HG03025 (cell line): ENCODE results near the gene MAP3K10.

Source experiments
- ATAC-seq: cut with Tn5 transposase; IDR thresholded peaks from one replicate; pipeline ENCODE4 v1.9.1; 2021; ENCODE audit warnings: mild to moderate bottlenecking, moderate library complexity; ENCODE audit not compliant: unreplicated experiment, low FRiP score

Gene MAP3K10

DNA sequence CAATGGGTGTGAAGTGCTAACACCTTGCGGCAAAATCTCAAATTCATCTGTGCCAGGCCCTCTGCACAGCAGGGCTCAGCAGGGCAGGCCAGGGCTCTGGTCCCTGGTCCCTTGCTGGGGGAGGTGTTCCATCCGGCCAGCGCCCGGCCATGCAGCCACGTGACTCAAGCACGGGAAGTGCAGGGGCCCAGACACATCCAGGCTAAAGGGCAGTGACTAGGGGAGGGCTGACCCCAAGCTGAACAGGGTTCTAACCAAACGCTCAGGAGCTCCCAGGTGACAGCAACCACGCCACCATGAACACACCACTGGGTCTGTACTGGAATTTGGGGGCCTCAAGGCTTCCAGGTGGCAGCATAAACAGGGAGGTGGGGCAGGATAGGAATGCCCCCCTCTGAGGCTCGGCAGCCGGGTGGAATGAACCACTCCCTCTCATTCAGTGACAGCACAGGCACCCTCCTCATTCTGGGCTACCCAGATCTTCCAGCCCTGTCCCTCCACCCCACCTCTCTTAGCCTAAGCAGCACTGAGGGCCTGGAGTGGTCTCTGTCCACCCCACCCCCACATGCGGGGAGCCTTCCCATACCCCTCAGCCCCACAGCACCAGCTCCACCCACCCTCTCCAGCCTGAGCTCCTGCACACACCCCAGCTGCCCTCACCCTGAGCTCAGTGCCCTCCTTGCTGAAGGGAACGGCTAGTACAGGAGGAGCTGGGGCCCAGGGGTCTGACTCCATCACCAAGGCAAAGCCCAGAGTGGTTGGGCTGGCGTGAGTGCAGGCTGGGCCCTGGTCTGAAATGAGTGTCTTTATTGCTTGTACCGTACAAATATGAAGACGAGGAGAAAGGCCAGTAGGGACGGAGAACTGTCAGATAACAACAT, 40.6 kb downstream of the MAP3K10 start:
- no peak for ATAC-seq

DNA sequence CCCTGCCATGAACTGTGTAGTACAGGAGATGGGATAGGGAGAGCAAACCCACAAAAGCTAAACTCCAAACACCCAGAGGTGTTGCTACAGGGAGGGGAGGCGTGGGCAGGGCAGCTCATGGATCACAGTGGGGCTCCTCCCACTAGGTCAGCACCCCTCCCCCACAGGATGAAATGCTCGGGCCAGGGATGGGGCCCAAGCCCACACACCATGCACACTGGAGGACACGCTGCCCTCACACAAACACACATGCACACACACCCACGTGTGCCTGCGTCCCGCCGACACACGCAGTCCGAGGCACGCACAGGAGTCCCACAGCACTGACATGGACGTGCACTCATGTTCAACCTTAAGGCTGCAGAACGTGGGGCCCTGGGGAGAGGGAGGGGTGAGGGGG, 41.3 kb downstream of the MAP3K10 start:
- no peak for ATAC-seq

- no peak for ATAC-seq
Measured at GRCh38 chr19:40232949-40233810, 42.0 kb downstream of the MAP3K10 start.

DNA sequence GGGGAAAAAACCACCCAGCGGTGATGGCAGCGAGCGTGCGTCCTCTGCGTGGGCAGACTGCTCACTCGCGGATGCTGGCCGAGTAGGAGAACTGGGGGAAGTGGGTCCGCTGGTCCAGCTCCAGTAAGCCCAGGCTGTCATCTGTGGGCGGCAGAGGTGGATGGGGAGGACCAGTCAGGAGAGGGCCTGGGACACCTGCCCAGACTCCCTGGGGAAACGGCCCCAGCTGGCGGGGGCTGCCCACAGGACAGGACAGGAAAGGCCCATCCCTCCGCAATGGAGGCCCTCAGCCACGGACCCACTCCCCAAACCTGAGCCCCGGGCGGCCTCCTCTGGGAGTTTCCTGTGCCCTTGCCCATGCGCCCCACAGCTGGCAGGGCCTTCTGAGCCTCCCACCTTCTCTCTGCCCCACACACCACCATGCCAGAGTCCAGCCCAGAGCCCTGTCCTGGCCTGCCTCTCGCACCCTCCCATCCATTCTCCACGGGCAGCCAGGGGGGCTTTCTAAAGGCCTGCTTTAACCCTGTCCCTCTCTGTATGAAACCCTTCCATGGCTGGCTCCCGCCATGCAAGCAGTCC, 42.7 kb downstream of the MAP3K10 start:
- no peak for ATAC-seq

GRCh38 chr19:40234429-40235237, 43.4 kb downstream of the MAP3K10 start:
- no peak for ATAC-seq

DNA sequence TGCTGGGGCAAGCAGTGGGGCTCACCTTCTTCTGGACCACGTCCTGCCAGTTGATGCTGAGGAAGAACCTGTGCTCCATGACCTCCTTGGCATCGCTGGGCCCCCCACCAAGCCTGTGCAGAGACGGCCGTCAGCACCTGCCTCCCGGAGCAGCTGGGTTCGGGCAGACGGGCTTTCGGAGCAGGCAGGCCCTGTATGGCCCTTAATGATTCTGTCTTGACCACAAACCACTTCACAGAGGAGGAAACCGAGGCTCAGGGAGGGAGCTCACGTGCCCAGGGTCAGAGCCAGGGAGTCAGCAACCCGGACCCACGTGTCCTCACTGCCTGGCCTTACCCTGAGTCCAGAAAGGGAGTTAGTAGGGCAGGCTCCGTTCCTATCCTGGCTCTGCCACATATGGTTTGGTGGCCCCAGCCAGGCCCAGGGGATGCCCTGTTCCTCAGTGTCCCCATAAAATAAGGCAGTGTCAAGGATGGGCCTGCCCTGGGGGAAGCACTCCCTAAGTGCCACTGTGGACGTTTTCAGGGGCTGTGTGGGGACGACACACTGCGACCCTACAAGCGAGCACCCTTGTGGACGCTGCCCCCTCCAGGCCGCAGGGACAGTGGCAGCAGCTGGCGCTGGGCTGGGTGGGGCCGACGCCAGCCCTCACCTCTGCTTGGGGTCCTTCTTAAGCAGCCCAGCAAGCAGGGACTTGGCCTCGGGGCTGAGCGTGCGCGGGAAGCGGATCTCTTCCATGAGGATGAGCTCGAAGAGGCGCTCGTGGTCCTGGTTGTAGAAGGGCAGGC, 44.2 kb downstream of the MAP3K10 start:
- no peak for ATAC-seq

GRCh38 chr19:40236026-40236355, 44.8 kb downstream of the MAP3K10 start:
- no peak for ATAC-seq

GRCh38 chr19:40236366-40236765, 45.1 kb downstream of the MAP3K10 start:
- ATAC-seq = no peak

GRCh38 chr19:40237791-40238190, 46.6 kb downstream of the MAP3K10 start:
- ATAC-seq = no peak

DNA sequence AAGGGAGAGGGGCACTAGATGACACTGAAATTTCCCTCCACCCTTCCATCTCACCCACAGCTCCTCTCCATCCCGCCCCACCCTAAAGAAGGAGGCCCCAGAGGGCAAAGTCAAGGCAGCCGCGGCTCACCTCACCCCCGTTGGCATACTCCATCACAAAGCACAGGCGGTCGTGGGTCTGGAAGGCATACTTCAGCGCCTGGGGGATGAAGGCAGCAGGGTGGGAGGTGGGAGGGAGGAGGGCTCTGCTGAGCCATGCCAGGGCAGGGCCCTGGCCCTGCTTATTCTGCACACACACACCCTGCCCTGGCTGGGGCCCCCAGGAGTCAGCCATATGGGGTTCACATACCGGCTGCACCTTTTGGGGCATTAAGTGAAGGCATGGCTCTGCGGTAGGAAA, 47.5 kb downstream of the MAP3K10 start:
- no peak for ATAC-seq

DNA sequence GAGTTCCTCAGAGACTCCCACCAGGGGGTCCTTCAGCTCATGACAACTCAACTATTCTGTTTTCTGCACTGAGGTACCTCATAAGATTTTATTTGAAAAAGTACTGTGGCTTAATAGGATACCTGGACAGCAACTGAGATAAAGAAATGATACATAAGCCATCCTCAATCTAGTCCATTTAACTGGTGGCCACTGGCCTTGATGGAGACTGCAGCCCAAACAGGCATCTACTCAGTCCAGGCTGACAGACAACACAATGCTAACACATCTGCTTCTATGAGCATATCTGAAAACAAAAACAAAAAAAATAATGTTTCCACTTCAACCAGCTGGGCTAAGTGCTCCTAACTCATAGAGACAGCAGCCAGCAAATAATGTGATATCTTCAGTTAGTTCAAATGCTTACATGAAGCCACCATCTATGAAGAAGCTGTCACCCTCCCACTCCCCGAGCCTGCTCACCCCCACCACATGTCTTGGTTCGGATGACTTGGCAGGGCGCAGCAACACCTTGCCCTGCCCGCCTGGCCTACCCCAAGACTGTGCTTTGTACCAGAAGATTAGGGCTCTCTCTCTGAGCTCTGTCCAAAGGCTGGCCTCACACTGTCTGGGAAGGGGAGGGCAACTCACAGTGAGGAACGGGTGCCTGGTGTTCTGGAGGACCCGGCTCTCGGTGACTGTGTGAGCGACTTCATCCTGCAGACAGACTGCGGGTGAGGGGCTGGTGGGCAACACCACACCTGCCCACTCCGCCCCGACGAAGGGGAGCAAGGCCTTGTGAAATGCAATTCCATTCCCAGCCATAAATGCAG, 48.4 kb downstream of the MAP3K10 start:
- ATAC-seq = no peak

GRCh38 chr19:40240332-40240731, 49.1 kb downstream of the MAP3K10 start:
- no peak for ATAC-seq

DNA sequence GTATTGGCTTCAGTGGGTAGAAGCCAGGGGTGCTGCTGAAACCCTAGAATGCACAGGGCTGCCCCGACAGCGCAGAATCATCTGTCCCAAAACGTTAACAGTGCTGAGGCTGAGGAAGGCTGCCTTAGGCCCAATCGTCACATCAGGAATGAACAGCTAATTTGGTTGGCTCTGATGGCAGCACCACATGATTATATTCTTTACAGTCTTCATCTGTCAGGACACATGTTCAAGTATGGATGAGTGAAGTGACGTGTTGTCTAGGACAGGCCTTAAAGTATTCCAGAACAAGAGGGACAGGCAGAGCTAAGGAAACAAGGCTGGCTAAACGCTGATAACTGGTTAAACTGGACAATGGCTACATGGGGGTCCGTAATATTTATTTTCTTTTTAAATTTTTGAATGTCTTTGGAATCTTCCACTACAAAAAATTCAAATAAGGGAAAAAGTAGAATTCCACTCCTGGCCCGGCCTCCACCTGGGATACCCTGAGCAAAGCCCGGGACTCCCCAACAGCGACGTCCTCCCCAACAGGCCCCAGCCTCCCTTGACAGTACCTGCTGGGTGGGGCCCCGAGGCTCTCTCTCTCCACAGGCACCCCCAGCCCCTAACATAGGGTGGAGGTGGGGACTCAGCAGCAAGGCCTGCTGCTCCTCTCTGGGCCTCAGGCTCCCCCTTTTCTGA, 50.0 kb downstream of the MAP3K10 start:
- no peak for ATAC-seq

DNA sequence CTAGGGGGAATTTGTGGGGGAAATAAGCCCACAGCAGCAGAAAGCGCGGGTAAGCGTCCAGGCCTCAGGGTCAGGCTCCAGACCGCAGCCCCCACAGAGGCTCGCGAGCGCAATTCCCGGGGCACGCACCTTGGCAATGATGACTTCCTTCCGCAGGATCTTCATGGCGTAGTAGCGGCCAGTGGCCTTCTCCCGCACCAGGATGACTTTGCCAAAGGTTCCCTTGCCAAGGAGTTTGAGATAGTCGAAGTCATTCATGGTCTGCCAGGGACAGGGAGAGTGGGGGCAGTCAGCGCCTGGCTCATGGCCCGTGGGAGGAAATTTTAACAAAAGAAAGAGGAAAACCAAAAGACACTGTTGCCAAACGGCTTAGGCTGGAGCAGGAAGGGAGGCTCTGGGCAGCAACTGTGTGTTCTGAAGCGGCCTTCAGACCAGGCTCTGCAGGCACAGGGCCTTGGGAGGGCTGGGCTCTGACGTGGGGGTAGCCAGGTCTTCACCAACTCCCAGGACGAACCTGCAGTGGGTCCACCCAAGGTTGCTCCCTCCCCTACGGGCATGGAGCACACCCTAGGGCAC, 50.7 kb downstream of the MAP3K10 start:
- ATAC-seq = no peak

DNA sequence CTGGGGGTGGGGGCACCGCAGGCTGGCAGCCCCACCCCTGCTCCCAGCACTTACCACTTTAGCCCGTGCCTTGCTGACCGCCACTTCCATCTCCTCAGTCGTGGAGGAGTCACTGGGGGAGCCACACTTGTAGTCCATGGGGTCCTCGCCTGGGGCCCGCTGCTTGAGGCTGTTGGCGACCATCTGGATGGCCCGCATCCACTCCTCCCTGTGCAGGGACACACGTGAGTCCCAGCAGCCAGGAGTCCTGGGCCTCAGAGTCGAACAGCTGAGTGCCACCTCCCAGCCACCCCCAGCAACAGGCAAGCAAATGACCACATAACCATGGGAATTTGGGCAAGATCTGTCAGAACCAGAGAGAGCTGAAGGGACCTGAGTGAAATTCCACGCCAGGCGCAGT, 51.3 kb downstream of the MAP3K10 start:
- no peak for ATAC-seq

GRCh38 chr19:40243181-40243580, 52.0 kb downstream of the MAP3K10 start:
- ATAC-seq = no peak

GRCh38 chr19:40244579-40245317, 53.5 kb downstream of the MAP3K10 start:
- no peak for ATAC-seq
